NCI-H146 treated with DMSO at 0.1 percent for 48 hours (cell line): ENCODE data around the gene L3MBTL4.
A peak's percentile ranks its signal among the peaks of the same experiment; 100 is the strongest.

ENCODE experiments used
- DNase-seq: peaks from one replicate; lab custom pipeline; 2025; ENCODE audit not compliant: unreplicated experiment; lab: John Stamatoyannopoulos, UW

Gene L3MBTL4

GRCh38 chr18:6257950-6258349 is 156.8 kb downstream of the L3MBTL4 start:
- no peak for DNase-seq

DNA sequence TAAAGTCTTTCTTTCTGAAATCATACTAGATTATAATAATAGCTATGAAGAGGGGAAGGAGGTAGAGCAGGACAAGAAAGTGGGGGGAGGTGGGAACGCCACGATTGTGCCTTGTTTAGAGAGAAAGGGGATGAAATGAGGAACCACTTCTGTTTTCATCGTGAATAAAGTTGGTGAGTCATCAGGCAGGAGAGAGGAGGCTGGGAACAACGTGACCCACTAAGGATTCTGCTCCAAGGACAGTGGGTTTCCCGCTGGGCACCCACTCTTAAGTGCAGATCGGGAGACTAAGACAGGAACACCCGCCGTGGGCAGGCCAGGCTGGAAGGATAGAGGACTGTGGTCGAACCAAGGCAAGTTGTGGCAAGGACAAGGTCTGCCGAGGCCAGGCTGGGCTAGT is 158.2 kb downstream of the L3MBTL4 start:
- no peak for DNase-seq

GRCh38 chr18:6255886-6256285 is 158.8 kb downstream of the L3MBTL4 start:
- no peak for DNase-seq

- no peak for DNase-seq
These were observed 159.5 kb downstream of the L3MBTL4 start for GRCh38 chr18:6255116-6255705.

GRCh38 chr18:6254456-6254855 is 160.3 kb downstream of the L3MBTL4 start:
- DNase-seq = no peak

DNA sequence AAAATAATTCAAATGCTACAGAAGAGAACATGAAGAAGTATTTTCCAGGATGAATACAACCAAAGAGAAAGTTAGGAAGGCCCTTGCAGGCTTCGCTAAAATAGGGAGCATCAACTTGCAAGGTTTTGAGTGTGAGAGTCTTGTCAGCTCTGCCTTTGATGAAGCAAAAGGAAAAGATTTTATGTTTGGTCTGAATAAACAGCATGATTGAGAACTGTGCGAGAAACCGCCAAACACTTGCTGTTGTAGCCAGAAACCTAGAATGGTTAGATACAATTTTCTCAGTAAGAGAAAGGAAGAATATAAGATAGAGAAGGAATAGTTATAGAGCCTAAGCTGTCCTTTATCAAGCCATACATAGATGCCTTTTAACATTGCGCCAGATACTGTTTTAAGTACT is 163.6 kb downstream of the L3MBTL4 start:
- DNase-seq = no peak

GRCh38 chr18:6249788-6250187 is 164.9 kb downstream of the L3MBTL4 start:
- no peak for DNase-seq

GRCh38 chr18:6249170-6249569 is 165.5 kb downstream of the L3MBTL4 start:
- DNase-seq = no peak

GRCh38 chr18:6248017-6248416 is 166.7 kb downstream of the L3MBTL4 start:
- DNase-seq = no peak

GRCh38 chr18:6242004-6242403 is 172.7 kb downstream of the L3MBTL4 start:
- DNase-seq = no peak

DNA sequence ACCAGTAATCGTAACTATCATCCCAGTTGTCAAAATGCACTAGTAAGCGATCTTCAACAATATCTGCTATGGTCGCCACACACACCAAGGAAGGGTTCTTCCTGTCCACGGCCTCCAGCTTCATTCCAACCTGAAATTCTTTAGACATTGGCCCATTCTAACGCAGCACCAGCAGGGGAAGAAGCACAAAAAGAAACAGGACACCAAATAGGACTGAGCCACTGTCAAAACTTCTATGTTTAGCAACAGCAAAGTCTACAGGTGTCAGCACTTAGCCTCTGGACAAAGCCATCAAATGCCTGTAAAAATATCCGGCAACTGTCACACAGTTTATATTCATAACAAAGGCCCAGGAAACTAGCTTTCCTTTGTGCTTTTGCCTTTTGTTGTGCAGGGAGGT is 175.0 kb downstream of the L3MBTL4 start:
- DNase-seq = no peak

- no peak for DNase-seq
These were observed 178.5 kb downstream of the L3MBTL4 start for GRCh38 chr18:6236258-6236657.

DNA sequence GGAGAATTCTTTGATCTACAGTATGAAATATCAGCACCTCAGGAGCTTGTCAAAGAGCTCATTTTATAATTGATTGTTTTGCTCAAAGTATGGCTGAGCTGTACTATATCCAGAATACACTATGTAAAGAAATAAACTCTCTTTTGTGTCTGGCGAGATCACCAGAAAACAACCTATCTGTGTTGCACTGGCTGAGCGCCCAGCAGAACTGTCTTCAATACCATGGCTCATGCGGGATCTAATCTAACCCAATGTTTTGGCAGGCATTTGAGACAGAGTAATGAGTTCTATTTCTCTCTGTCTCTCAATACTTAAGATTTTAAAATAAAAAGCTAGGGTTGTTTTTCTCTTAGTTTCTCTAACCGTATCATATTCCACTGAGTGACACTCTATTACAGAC is 192.4 kb downstream of the L3MBTL4 start:
- no peak for DNase-seq

- DNase-seq = no peak
These were observed 193.1 kb downstream of the L3MBTL4 start for GRCh38 chr18:6221602-6222014.

DNA sequence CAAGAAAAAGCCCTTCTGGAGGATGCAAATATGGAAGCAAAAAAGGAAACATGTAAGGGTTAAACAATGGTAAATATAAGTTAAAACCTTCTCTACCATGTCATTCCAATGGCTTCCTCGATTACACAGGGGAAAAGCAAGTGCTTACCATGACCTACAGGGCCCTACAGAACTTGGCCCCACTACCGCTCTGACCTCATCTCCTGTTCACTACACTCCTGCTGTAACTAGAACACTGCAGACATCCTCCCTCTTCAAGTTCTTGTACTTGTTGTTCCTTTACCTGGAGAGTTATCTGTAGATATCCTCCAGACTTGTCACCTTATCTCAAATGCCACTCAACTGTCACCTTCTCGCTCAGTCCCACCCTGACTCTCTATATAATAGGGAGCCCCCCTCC is 194.6 kb downstream of the L3MBTL4 start:
- DNase-seq = no peak

DNA sequence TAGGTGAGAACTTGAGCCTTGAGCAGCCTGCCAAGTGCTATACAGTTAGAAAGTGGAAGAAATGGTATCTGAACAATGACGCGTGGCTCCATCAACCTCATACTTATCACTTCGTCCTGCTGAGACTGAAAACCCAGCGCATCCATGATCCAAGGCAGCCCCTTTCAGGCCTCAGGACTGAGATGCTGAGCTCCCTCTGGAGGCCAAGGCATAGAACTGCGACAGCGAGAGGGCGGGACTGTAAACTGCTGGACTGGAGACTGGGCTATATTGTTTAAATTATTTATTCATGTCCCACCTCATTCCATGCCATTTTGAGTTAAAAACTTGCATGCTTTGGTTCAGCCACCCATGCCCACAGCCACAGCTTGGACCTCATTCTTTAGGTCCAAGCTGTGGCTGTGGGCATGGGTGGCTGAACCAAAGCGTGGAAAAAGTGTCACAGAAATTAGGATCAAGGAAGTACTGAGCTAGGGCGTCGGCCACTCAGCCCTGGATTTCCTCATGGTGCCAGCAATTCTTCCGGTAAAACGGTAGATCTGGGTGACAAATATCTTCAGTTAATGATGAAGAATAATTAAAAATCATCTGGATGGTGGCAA is 195.5 kb downstream of the L3MBTL4 start:
- DNase-seq = peak; percentile 9

GRCh38 chr18:6215888-6216287 is 198.8 kb downstream of the L3MBTL4 start:
- no peak for DNase-seq

GRCh38 chr18:6211174-6211504 is 203.6 kb downstream of the L3MBTL4 start:
- no peak for DNase-seq

GRCh38 chr18:6210349-6211173 is 204.2 kb downstream of the L3MBTL4 start:
- no peak for DNase-seq

DNA sequence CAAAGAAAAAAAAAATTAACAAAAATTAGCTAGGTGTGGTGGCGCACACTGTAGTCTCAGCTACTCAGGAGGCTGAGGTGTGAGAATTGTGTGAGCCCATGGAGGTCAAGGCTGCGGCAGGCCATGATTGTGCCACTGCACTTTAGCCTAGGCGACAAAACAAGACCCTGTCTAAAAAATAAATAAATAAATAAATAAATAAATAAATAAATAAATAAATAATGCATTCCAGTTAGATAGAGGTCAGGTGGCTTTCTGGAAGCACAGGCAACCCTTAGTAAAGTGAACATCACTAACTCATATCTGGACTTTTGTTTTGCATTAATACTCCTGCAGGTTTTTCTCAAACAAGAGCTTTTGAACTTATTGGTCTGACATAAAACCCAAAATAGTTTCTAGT is 206.8 kb downstream of the L3MBTL4 start:
- no peak for DNase-seq

DNA sequence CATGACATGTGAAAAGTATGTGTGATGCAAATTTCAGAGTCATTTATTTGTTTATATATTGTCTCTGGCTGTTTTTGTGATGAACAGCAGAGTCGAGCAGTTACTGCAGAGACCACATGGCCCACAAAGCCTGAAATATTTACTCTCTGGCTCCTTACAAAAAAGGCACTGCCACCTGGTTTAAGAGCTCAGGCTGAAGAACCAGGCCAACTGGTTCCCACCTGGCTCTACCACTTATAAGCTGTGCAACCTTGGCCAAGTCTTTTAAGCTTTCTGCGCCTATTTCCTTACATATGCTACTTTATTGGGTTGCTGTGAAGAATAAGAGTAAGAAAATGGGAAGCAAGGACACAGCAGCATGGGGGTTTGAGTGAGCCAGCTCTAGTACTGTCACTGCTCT is 207.6 kb downstream of the L3MBTL4 start:
- no peak for DNase-seq

DNA sequence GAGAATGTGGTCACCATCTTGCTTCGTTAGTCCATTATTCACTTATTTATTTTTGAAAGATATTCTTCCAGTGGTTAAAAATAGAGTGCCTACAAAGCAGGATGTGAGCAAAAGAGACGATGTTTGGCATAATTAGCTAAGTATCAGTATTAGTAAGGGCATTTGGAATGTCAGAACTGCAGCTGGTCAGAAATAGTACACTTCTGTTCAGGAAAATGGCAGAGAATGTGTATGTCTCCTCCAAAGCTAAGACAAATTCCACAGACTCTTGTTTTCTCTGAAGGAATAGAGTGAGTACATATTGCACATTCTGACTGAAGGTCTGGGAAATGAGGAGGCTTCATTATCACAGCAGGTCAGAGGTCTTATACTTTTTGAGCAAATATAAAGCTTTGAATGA is 209.0 kb downstream of the L3MBTL4 start:
- DNase-seq = no peak
